Transverse colon (tissue), 4 donors: Measurements from ENCODE around the gene PMPCA. TPM values are rescaled to one million over a fixed set of nuclear protein-coding genes. Genes with fewer than 3 reads are reported as not detected.

ENCODE experiments used
- DNase-seq: peaks from one replicate; pipeline ENCODE4 v3.0.0-alpha.2; 2019
- H3K27ac ChIP-seq, 4 donors: fragments of 200-600 bp; sonication (generic); 2 replicates each; pipeline ENCODE4 v1.5.1; 2016 to 2018; ENCODE audit warnings: inconsistent platforms in 4 of 4
- H3K27me3 ChIP-seq: fragments of 200-600 bp; sonication (generic); 2 replicates; pipeline ENCODE4 v1.5.1; 2017; ENCODE audit warnings: inconsistent platforms
- H3K36me3 ChIP-seq, 4 donors: fragments of 200-600 bp; sonication (generic); 2 replicates each; pipeline ENCODE4 v1.5.1; 2017 to 2019; ENCODE audit warnings: inconsistent platforms in 4 of 4
- H3K4me1 ChIP-seq, 4 donors: fragments of 200-600 bp; sonication (generic); 2 replicates each; pipeline ENCODE4 v1.5.1; 2017 to 2020; ENCODE audit warnings: inconsistent platforms in 4 of 4
- H3K4me3 ChIP-seq, 4 donors: fragments of 200-600 bp; sonication (generic); 1 replicate in 1 of 4; 2 replicates in 3 of 4; pipeline versions ENCODE4 v1.5.1 to v1.6.1; 2017 to 2019; ENCODE audit warnings: inconsistent platforms in 4 of 4
- H3K9me3 ChIP-seq, 2 donors: fragments of 200-600 bp; sonication (generic); 2 replicates each; pipeline ENCODE4 v1.5.1; 2017 to 2019; ENCODE audit warnings: inconsistent platforms in 2 of 2
- EP300 ChIP-seq: sonication (generic); formaldehyde crosslinking; IDR thresholded peaks from one replicate; pipeline ENCODE4 v1.6.1; 2017; ENCODE audit warnings: antibody characterized with exemption, low read depth
- POLR2A ChIP-seq: fragments of 450-650 bp; IDR thresholded peaks from one replicate; pipeline ENCODE4 v1.6.1; 2016; ENCODE audit warnings: antibody characterized with exemption, mild to moderate bottlenecking, moderate library complexity
- POLR2AphosphoS5 ChIP-seq, 3 donors: sonication (generic); formaldehyde crosslinking; IDR thresholded peaks; one replicate each; pipeline ENCODE4 v1.6.1; 2016; ENCODE audit warnings: antibody characterized with exemption in 3 of 3
- WGBS, 2 donors: methylation state at CpG; one replicate each; pipeline ENCODE4 v1.1.5; 2018; ENCODE audit warnings: low coverage in 1 of 2; 5-methylcytosine and 5-hydroxymethylcytosine counted together
- in situ Hi-C, 4 donors: fragments of 200-750 bp; cut with MboI; loops; one replicate each; pipeline versions ENCODE4 v1.15.0 to v1.15.1; 2017; ENCODE audit warnings: low sequenced_read_pairs in 3 of 4, low pct_ligation_motif_present in 1 of 4, low pct_unique_long_range_greater_than_20kb in 1 of 4
- intact Hi-C: fragments of 100-400 bp; cut with DNase I; formaldehyde crosslinking; loops from one replicate; pipeline ENCODE4 v1.15.1; 2023; ENCODE audit warnings: low total_unique reads
- total RNA-seq, 4 donors: library from RNA; depleted of rRNA; stranded (reverse); fragments of >200 nt; gene quantifications; one replicate each; pipeline ENCODE4 v1.1.0, GENCODE V29; 2016
- TF ChIP-seq, protein P1 (sequence below), 5 experiments: fragments of 200-600 bp in 3 of 5; fragments of 450-650 bp in 2 of 5; sonication (generic) in 3 of 5; IDR thresholded peaks; 1 replicate in 2 of 5; 2 replicates in 3 of 5; pipeline ENCODE4 v1.5.1; 2016 to 2017; ENCODE audit warnings: antibody characterized with exemption in 5 of 5, inconsistent platforms in 3 of 5, mild to moderate bottlenecking in 2 of 5, moderate library complexity in 1 of 5

Gene PMPCA
- total RNA-seq, 4 donors from 2014 or later = 24.3 to 61.3 (median 45.8) TPM

DNA sequence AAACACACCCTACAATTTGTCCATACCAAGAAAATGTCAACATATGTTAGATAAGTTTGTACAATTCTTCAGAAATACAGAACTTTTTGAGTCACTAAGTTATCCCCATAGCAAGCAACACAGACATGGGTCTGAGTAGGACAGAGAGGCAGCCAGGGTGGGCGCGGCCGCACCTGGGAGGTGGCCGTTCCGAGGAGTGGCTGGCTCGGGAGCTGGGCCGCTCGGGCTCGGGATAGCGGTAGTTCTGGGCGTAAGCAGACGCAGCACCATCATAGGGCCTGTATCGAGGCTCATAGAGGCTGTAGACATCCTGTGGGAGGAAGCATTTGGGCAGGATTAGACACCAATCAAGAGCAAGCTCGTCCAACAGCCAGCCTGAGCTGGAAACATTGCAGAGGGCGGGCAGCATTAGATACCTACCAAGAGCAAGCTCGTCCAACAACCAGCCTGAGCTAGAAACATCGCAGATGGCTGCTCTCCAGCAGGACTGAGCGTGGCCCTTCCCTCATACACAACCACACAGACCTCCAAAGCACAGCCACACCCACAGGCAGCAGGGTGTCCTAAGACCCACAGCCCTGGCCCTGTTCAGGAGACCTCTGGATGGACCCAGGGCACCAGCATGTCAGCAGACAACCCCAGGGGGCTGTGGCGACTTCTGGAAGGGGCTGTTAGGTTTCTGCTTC lies 61.5 kb downstream of the PMPCA start:
- intact Hi-C loops (no loop called here), in situ Hi-C loops (no loop called here)
- H3K36me3 ChIP-seq = peaks cover 0 to 53% (median 29%) of the 10 kb centered on the region in 4 donors
- no peaks in the 10 kb centered on the region for H3K4me1 ChIP-seq
- H3K4me3 ChIP-seq = no peak overlapping the region
- no peak overlapping the region for H3K27ac ChIP-seq
- TF ChIP-seq POLR2A (no peak), POLR2AphosphoS5 (IDR thresholded peaks at IDR 0.05) (no peak), EP300 (no peak)
- TF ChIP-seq, protein P1, sequence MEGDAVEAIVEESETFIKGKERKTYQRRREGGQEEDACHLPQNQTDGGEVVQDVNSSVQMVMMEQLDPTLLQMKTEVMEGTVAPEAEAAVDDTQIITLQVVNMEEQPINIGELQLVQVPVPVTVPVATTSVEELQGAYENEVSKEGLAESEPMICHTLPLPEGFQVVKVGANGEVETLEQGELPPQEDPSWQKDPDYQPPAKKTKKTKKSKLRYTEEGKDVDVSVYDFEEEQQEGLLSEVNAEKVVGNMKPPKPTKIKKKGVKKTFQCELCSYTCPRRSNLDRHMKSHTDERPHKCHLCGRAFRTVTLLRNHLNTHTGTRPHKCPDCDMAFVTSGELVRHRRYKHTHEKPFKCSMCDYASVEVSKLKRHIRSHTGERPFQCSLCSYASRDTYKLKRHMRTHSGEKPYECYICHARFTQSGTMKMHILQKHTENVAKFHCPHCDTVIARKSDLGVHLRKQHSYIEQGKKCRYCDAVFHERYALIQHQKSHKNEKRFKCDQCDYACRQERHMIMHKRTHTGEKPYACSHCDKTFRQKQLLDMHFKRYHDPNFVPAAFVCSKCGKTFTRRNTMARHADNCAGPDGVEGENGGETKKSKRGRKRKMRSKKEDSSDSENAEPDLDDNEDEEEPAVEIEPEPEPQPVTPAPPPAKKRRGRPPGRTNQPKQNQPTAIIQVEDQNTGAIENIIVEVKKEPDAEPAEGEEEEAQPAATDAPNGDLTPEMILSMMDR (IDR thresholded peaks at IDR 0.05) = no peak
- no peaks in the 10 kb centered on the region for H3K27me3 ChIP-seq
- H3K9me3 ChIP-seq = no peaks in the 10 kb centered on the region
- WGBS, 2 donors = 86% methylated on average over 18 of the region's 19 CpGs; no CpG with 5 or more reads in 1 of the 2 donors
- no peak for DNase-seq

DNA sequence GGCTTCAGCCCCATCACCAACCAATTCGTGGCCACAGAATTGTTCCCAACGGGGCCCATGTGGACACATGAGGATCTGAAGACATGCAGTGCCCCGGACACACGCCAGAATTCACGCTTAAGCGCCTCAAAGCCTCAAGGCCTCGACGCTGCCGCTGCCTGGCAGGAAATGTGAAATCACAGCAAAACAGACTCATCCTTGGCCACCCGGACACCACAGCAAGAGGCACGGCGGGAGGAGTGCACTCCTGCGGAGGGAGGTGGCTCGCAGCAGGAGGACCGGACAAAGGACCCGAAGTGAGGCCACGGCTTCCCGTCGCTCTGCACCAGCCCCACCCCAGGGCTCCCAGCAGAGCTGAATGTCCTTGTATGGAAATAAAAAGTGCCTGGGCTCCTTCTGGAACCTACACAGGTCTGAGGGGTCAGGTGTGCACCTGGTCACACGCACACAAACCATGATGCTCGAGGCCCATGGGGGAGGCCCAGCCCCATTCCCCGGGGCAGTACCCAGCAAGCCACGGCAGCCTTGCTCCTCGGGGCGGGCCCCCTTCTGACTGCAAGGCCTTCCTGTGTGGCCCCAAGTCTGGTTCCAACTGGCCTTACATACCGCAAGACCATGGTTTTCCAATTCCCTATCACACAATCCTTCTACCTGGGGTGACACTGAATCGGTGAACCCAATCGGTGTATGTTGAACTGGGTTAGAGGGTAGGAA lies 62.3 kb downstream of the PMPCA start:
- H3K4me3 ChIP-seq = no peak overlapping the region
- DNase-seq = no peak

DNA sequence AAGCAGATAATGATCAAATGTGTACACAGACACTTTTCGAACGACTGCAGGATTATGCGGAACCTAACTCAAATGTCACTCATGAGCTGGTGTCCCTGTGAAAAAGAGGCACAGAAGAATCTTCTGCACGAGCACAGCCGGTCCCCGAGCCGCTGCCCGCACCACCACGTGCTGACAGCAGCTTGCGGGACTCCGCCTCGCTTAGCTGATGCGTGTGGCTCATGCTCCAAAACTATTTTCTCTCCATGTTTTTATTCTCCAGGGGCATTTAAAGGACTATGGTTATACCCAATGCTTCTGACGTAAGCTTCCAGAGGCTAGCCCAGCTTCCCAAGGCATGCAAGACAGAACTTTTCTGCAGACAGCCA lies 62.9 kb downstream of the PMPCA start:
- no peaks in the 10 kb centered on the region for H3K27me3 ChIP-seq
- no peaks in the 10 kb centered on the region for H3K4me1 ChIP-seq
- TF ChIP-seq EP300 (no peak), POLR2A (no peak), POLR2AphosphoS5 (IDR thresholded peaks at IDR 0.05) (no peak)
- TF ChIP-seq, protein P1 (IDR thresholded peaks at IDR 0.05) = no peak
- DNase-seq = no peak
- no peak overlapping the region for H3K27ac ChIP-seq
- H3K36me3 ChIP-seq = peaks cover 0 to 48% (median 24%) of the 10 kb centered on the region in 4 donors
- WGBS, 2 donors = 95 to 100% methylated on average over 1 to 14 of the region's 14 CpGs
- in situ Hi-C loops (no loop called here), intact Hi-C loops (no loop called here)
- no peak overlapping the region for H3K4me3 ChIP-seq
- H3K9me3 ChIP-seq = no peaks in the 10 kb centered on the region

More for the DNA sequence above, 62.3 kb downstream of the PMPCA start:
- intact Hi-C loops (no loop called here), in situ Hi-C loops (no loop called here)
- Histone ChIP-seq H3K9me3 (no peaks in the 10 kb centered on the region), H3K27ac (no peak overlapping the region), H3K27me3 (no peaks in the 10 kb centered on the region), H3K4me1 (no peaks in the 10 kb centered on the region), H3K36me3 (peaks cover 0 to 52% (median 26%) of the 10 kb centered on the region in 4 donors)
- WGBS, 2 donors = 88% methylated on average over 27 of the region's 28 CpGs; no CpG with 5 or more reads in 1 of the 2 donors
- TF ChIP-seq EP300 (no peak), POLR2A (no peak), POLR2AphosphoS5 (IDR thresholded peaks at IDR 0.05) (no peak)
- TF ChIP-seq, protein P1 (IDR thresholded peaks at IDR 0.05) = no peak

Other genes starting within 250 kb of the PMPCA start
- gene LHX3, start 205.5 kb upstream of the PMPCA start, total RNA-seq = not detected
- 10 to 100 TPM in 1 of 4 donors, 1 to 10 TPM in 3; 3.7 to 18.1 (median 4.8) TPM for gene QSOX2, start 164.8 kb upstream of the PMPCA start, total RNA-seq
- 1 to 10 TPM in 1 of 4 donors, under 1 TPM in 2, not detected in 1; 0.40 to 1.1 (median 0.41) TPM for gene CCDC187, start 106.6 kb upstream of the PMPCA start, total RNA-seq
- gene GPSM1, start 83.1 kb upstream of the PMPCA start, total RNA-seq = 1 to 10 TPM; 2.3 to 8.6 (median 7.0) TPM
- gene DNLZ, start 46.9 kb upstream of the PMPCA start, total RNA-seq = 10 to 100 TPM in 2 of 4 donors, 1 to 10 TPM in 2; 6.7 to 17.3 (median 10.4) TPM
- 1 to 10 TPM; 1.1 to 5.6 (median 2.0) TPM for gene CARD9, start 37.0 kb upstream of the PMPCA start, total RNA-seq
- gene SNAPC4, start 10.5 kb upstream of the PMPCA start, total RNA-seq = 10 to 100 TPM in 2 of 4 donors, 1 to 10 TPM in 2; 6.0 to 14.5 (median 10.1) TPM
- gene ENTR1, start within 50 bp of the PMPCA start, total RNA-seq = 10 to 100 TPM; 23.6 to 74.6 (median 40.9) TPM
- 10 to 100 TPM; 12.5 to 57.5 (median 18.3) TPM for gene INPP5E, start 29.2 kb downstream of the PMPCA start, total RNA-seq
- 10 to 100 TPM; 54.1 to 75.9 (median 65.8) TPM for gene SEC16A, start 72.4 kb downstream of the PMPCA start, total RNA-seq
- 100 to 1,000 TPM in 2 of 4 donors, 10 to 100 TPM in 2; 48.2 to 154 (median 98.2) TPM for gene NOTCH1, start 135.4 kb downstream of the PMPCA start, total RNA-seq